GM18499 (cell line): ENCODE results near the gene MARCO.

ENCODE experiments used
- ATAC-seq: cut with Tn5 transposase; IDR thresholded peaks from one replicate; pipeline ENCODE4 v1.9.1; 2021; ENCODE audit warnings: moderate number of reproducible peaks; ENCODE audit not compliant: insufficient read depth, unreplicated experiment

Gene MARCO, protein sequence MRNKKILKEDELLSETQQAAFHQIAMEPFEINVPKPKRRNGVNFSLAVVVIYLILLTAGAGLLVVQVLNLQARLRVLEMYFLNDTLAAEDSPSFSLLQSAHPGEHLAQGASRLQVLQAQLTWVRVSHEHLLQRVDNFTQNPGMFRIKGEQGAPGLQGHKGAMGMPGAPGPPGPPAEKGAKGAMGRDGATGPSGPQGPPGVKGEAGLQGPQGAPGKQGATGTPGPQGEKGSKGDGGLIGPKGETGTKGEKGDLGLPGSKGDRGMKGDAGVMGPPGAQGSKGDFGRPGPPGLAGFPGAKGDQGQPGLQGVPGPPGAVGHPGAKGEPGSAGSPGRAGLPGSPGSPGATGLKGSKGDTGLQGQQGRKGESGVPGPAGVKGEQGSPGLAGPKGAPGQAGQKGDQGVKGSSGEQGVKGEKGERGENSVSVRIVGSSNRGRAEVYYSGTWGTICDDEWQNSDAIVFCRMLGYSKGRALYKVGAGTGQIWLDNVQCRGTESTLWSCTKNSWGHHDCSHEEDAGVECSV

DNA sequence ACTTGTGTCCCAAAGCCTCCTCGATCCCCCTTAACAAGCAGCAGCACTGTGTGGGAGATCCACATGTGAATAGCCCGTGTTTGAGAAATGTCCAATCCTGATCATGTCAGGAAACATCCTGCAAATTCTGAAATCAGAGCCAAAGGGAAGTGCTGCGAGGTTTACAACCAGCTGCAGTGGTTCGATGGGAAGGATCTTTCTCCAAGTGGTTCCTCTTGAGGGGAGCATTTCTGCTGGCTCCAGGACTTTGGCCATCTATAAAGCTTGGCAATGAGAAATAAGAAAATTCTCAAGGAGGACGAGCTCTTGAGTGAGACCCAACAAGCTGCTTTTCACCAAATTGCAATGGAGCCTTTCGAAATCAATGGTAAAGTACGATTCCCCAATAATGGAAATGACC, at the start of gene MARCO:
TSS of gene MARCO (plus strand) at position 164 of the 400 bp plus-strand sequence. CDS start at position 271, 107 bp downstream.
- ATAC-seq, result no peak

GRCh38 chr2:118893100-118893499, 48.9 kb upstream of the MARCO start:
- no peak for ATAC-seq

DNA sequence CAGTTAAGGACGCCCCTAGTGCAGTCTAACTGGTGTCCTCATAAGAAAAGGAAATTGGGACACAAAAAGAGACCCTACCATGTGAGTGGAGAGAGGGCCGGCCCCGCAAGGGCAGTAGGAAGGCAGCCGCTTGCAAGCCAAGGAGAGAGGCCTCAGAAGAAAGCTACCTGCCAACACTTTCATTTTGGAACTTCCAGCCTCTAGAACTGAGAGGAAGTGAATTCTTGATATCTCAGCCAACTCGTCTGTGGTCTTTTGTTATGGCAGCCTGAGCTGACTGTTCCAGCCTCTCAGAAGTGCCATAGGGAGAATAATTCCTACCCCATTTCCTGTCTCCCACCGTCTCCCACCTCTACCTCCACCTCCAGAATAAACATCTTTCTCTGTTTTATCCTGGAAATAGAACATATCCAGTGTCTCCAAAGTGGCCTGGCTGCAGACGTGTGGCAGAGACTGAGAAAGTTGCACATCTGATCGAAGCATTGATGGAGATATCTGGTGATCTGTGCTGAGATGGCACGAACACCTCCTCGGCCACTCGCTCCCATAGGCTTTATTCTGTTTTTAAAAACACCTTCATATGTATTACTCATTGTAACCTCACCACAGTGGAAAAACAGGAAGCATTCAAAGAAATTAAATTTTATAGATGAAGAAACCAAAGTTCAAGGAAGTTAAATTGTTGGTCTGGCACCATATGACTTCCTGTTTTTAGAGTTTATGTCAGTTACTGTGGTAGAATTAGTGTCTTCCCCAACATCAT, 39.5 kb upstream of the MARCO start:
- no peak for ATAC-seq

DNA sequence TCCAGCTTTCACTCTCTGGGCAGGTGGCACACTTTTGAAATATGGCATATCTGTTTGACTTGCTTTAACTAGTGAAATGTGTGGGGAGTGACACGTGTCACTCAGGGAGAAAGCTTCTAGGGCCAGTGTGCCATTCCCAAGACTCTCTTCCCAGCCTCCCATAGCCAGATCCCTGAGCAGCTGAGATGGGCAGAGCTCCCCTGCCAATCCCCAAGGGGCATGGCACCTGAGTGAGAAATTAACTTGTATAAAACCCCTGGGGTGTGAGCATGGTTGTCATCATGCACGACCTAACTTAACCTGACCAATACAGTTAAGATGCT, 39.0 kb upstream of the MARCO start:
- ATAC-seq, result no peak

GRCh38 chr2:118903551-118904479, 38.2 kb upstream of the MARCO start:
- ATAC-seq, result no peak

- ATAC-seq, result no peak
Measured at GRCh38 chr2:118905206-118905605, 36.8 kb upstream of the MARCO start.

DNA sequence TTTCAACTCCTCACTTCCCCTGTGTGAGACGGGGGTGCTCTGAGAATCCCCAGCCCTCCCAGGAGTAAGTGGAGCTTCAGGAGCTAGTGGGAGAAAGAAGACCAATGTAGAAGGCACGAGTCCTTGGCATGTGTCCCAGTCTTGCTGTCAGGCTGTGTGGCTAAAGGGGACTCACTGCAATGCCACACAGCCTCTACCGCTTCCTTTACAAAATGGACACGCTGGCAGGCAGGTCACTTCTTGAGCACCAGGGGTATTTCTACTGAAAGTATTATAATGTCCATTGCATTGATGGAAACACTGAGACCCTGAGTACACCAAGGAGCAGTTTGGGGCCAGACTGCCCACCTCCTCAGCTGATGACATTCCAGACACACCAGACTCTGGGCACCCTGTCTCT, 35.8 kb upstream of the MARCO start:
- ATAC-seq, result no peak

GRCh38 chr2:118907759-118908158, 34.2 kb upstream of the MARCO start:
- ATAC-seq, result no peak

- ATAC-seq, result no peak
Measured at GRCh38 chr2:118909191-118909590, 32.8 kb upstream of the MARCO start.

GRCh38 chr2:118911166-118911856, 30.7 kb upstream of the MARCO start:
- ATAC-seq, result no peak

GRCh38 chr2:118911936-118912335, 30.1 kb upstream of the MARCO start:
- no peak for ATAC-seq

DNA sequence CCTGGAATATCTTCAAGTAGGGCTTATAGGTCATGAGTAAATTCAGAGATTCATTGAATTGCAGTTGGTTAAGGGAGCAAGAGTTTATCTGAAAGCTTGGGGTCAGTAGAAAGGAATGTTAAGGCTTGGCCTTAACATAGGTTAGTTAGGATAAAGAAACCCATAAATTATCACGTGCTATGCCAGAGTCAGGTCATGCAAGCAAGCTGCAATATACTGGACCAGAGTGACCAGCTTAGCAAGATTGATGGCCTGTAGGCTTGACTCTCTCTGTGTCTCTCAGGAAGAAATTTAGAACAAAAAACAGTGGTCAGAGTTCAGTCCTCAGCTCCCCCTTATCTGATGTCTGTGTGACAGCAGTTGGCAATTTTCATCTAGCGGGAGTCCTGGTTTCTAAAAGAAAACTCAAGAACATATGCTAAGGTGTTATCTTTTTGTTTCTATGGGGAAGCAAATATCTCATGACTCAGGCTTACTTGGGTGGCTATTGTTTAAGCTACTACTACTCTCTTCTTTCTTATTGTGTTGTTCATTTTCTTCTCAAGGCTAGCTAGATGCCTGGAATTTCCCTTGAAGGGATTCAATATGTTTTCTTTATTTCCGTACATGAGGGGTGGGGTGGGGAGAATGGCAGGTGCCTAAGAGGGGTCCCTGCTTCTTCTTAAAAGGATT, 28.7 kb upstream of the MARCO start:
- ATAC-seq, result no peak

GRCh38 chr2:118913803-118914645, 28.0 kb upstream of the MARCO start:
- ATAC-seq, result no peak

GRCh38 chr2:118914721-118915453, 27.1 kb upstream of the MARCO start:
- ATAC-seq, result no peak

- no peak for ATAC-seq
Measured at GRCh38 chr2:118918017-118918416, 24.0 kb upstream of the MARCO start.

- ATAC-seq, result no peak
Measured at GRCh38 chr2:118921646-118922045, 20.3 kb upstream of the MARCO start.

GRCh38 chr2:118922254-118922653, 19.7 kb upstream of the MARCO start:
- no peak for ATAC-seq

GRCh38 chr2:118923371-118923770, 18.6 kb upstream of the MARCO start:
- ATAC-seq, result no peak
